IPS-NIHi7 (cell line): ENCODE results near the gene PHF20.
"Not testable (repeated sequence)": the region's sequence is repeated elsewhere in the genome, so short reads cannot be mapped to it uniquely, and the experiment has no call there.

Experiments
- DNase-seq: peaks from one replicate; pipeline ENCODE4 v3.0.0; 2012; ENCODE audit warnings: mixed read lengths; ENCODE audit errors: extremely low spot score

PHF20 gene

DNA sequence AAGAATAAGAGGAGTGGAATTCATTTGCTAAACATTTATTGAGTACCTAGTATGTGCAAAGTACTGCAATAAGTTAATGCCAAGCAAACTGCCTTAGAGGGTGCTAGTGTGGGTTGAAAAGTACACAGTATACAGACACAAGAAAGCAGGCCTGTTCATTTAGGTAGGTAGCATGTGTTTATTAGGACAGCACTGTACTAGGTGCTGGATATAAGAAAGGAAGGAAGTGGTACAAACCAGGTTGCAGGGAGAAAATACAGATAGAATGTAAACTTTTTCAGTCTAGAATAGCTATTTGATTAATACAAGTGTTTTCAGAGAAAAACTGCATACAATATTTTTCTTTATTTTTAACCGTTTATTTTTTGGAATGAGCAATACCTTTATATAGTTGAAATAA, 68.1 kb downstream of the PHF20 start:
- DNase-seq = no peak

DNA sequence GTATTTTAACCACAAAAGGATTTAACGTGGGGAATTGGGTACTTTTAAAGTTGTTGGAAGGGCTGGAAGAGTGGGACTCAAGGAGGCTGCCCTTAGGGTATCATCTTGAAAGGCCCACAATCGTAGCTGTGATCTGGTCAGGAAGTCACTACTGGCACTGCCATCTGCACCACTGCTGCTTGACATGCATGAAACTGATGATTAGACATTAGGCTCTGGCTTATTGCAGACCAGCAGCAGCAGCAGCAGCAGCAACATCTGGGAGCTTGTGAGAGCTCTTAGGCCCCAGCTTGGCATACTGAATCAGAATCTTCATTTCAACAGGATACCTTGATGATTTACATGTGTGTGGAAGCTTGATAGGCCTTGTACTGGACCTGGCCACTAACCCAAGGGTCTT, 68.6 kb downstream of the PHF20 start:
- no peak for DNase-seq

DNA sequence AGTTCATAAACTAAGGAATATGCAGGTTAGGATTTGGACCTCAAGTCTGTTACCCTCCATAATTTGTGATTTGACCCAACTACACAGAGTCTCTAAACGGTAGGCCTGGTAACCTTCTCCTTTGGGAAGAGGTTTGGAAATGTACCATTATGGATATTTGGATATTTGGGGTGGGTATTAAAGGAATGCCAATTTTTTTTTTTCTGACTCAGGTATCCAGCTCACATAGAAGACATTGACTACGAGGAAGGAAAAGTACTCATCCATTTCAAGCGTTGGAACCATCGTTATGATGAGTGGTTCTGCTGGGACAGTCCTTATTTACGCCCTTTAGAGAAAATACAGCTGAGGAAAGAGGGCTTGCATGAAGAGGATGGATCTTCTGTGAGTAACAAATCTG, 70.5 kb downstream of the PHF20 start:
- DNase-seq = no peak

DNA sequence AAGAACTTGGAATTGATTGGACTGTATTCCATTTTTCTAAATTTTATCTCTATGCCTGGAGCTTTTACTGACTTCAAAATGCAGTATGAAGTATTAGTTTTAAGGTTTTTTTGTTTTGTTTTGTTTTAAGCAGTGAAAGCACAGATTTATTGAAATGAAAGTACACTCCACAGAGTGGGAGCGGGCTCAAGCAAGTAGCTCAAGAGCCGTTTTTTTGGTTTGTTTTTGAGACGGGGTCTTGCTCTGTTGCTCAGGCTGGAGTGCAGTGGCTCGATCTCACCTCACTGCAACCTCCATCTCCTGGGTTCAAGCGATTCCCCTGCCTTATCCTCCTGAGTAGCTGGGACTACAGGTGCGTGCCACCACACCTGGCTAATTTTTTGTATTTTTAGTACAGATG, 72.1 kb downstream of the PHF20 start:
- DNase-seq = not testable (repeated sequence)

DNA sequence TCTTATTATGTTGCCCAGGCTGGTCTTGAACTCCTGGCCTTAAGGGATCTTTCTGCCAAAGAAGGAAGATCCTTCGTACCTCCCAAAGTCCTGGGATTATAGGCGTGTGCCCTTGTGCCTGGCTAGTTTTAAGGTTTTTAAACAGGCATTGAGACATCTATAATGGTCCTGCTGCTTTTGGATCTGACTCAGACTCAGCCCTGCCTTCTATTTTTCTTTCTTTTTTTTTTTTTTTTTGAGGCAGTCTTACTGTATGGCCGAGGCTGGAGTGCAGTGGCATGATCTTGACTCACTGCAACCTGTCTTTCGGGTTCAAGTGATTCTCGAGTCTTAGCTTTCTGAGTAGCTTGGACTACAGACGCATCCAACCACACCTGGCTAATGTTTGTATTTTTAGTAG, 73.7 kb downstream of the PHF20 start:
- no peak for DNase-seq

DNA sequence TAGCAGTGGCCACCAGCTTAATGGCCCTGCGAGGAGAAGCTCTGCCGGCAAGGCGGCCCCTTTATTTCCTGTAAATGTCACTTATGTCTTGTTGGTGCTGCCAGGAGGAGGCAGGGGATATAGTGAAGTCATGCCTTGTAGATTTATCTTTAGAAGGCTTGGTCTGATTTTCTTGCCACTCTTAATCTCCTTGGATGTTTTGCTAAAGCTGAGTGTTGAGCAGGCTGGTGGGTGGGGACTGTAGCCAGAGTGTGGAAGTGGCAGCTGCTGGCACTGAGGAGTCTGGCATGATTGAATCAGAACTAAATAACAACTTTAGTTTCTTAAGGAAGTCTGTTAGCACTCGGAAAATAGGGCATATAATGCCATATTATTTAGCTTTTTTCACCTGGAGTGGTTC, 77.9 kb downstream of the PHF20 start:
- DNase-seq = no peak

DNA sequence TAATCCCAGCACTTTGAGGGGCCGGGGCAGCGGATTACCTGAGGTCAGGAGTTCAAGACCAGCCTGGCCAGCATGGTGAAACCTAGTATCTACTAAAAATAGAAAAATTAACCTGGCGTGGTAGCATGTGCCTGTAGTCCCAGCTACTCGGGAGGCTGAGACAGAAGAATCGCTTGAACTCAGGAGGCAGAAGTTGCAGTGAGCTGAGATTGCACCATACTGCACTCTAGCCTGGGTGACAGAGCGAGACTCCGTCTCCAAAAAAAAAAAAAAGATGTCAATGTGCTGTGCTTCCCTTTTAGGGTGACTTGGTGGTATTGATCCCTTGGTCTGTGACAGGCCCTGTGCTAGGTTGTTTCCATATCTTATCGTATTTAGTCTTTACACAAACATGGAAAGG, 79.8 kb downstream of the PHF20 start:
- DNase-seq = not testable (repeated sequence)

DNA sequence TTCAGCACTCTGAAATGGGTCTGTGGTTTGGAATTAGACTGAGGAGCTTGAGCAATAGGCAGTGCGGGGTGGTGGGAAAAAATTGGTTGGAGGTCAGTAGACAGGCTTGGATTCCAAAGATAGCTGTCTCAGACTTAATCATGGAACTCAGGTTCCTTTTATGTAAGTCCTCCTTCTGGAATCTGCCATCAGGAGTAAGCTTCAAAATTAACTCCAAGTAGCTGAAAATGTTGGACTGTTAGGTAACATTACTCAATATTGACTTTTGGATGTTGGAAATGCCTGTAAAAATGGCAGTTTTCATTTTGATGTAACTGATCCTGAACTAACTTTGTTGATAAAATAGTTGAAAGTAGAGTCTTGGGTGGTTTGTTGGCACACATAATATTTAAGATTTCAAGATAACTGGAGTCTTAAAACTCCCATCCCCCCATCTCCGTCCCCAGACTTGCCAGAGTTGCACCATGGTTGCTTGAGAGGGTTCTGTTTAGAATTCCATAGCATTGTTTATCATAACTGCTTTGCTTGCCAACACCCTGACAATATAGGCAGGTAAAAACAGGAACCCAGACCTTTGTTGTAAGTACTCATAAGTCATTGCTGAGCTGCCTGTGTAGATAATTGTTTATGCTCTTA, 83.0 kb downstream of the PHF20 start:
- DNase-seq = no peak

DNA sequence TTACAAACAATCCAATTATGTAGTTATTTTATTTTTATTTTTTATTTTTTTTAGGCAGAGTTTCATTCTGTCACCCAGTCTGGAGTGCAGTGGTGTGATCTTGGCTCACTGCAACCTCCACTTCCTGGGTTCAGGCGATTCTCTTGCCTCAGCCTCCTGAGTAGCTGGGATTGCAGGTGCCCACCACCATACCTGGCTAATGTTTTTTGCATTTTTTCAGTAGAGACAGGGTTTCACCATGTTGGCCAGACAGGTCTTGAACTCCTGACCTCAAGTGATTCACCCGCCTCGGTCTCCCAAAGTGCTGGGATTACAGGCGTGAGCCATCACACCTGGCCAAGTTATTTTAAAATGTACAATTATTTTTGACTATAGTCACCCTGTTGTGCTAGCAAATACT, 83.8 kb downstream of the PHF20 start:
- DNase-seq = not testable (repeated sequence)

DNA sequence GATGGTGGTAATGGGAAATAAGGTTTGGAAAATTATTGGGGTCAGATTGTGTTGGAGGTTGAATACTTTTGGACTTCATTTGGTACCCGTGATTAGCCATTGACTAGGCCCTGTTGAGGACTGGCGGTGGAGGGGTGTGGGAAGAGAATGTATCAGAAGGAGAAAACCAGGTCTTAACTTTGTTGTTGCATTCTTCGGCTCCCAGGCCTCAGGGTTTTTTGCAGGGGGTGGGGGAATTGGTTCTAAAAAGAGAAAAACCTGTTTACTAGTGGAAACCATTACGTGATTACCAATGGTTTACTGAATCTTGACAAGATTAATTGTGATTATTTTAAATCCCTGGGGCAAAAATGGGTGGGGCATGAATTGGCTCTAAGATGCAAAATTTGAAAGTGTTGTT, 85.1 kb downstream of the PHF20 start:
- DNase-seq = no peak

DNA sequence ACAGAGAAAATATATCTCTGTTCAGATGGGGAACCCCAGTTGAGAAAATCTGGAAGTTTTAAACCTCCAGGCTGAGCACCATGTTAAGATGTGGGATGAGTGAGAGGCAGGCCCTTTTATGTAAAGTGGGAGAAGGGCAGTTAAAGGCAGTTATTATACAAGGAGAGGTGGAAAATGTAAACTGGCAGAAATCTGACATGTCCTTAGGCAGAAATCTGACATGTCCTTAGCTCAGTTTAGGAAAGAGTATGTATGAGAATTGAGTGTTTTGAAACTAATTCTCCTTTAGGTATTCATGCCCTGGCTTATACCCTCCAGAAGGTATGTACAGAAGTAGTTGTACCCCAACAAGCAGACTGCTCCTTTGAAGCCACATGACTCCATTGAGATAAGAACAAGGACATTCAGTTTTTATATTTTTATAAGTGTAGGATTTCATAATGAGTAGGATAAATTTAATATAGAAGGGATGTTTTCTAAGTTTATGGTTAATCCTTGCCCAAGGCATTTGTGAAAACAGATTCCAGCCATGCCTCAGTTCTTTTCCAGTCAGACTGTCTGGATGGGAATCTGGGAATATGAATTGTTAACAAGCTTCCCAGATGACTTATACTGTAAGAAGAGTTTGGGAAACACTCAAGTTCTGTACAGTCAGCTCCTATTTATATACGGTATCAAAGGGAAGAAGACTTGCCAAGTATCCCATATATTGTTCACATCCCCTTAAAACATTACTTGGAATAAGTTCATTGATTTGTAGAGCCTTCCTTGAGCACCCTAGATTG, 94.8 kb downstream of the PHF20 start:
- no peak for DNase-seq

DNA sequence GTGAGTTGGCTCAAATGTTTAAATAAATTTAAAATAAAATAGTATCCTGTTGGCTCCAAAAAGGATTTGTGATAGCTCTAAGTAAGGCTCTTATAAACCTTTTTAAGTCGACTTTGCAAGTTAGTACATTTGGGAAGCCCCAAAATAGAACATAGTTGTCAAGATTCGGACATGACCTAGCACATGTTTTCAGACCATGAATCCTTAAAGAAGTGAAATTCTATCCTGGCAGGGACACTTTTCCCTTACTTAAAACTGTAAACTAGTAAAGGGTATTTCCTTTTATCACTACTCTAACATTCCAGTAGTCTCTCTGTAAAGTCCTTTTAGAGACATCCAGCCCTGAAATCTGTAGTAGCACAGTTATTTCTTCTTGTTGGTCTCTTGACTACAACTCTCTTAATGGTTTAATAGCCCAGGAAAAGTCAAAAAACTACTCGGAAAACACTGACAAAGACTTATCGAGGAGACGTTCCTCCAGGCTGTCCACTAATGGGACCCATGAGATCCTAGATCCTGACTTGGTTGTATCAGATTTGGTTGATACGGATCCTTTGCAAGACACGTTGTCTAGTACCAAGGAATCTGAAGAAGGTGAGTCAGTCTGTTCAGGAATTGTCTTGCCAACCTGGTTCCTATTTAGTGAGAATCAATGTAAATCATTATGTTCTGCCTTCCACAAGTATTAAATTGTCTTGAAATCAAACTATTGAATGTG, 98.9 kb downstream of the PHF20 start:
- no peak for DNase-seq

DNA sequence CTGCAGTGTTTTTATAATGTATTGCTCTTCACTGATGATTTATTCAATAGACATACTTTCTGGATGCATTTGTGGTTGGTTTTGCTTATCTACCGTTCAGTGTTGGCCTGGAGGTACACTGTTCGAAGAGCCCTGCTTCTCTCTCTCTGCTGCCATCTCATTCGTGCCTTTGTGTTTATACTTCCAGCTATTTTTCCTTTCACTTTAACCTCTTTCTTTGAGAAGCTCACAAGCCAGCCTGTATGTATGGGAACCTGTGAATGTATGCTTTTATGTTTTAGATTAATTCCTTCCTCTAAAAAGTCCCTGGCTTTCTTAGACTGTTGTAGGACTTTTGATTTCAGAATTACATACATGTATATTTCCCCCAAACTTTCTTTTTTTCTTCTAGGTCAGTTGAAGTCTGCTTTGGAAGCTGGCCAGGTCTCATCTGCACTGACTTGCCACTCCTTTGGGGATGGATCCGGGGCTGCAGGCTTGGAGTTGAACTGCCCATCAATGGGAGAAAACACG, 99.5 kb downstream of the PHF20 start:
- no peak for DNase-seq

DNA sequence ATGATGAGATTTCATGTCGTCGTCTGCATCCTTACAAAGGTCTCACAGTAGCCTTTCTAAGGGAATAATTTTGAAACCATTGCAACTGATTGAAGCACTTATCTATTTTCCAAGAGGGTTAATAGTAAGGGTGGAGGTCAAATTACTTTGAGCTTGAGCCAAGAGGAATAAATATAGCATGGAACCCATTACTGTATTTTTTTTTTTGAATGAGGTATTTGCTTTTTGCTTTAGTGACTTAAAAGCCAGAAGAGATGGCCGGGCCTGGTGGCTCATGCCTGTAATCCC, 104.2 kb downstream of the PHF20 start:
- DNase-seq = no peak

DNA sequence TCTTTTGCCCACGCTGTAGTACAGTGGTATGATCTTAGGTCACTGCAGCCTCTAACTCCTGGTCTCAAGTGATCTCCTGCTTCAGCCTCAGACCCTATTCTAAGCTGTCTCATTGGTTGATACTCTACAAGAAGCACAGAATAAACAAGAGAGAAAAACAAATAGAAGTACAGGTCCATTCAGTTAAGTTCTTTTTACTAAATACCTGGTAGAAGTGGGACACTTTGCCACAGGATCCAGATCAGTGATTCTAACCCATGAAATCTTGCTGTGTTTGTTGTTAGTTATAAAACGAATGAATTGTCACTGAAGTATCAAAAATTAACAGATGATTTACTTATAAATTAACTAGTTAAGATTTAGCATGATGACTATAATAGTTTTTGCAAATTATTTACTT, 105.8 kb downstream of the PHF20 start:
- DNase-seq = no peak

DNA sequence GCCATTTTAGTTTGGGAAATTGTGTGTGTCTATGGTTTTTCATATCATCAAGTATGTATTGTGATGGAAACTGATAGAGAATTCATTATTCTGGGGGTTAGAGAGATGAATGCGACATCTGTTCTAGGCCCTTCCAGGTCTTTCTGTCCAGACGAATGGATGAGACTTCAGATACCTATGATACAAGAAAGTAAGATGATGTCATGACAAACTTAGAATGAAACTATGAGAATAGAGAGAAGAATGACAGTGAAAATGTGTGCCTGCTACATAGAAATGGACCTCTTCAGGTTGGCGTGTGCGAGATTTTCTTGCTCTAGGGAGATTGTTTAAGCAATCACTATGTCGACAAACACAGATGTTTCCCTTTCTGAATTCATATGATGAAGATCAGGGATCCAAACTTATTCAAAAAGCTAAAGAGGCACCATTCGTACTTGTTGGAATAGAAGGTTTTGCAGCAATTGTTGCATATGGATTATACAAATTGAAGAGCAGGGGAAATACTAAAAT, 106.4 kb downstream of the PHF20 start:
- DNase-seq = no peak

DNA sequence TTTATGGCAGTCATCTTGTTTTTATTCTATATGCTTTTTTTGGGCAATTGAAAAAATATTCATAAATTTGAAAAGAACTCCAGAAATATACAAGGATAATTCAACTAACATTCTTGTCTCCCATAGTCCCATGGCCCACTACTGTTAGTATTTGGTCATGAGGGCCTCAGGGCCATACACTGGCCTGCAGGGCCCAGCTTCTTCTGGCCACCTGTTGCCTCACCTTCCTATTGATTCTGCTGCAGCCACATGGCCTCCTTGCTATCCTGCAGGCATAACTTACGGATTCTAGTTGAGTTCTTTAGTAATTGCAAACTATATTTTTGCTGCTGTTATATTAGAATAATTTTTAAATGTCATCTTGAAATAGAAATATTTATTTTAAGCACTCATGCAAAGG, 109.9 kb downstream of the PHF20 start:
- no peak for DNase-seq

DNA sequence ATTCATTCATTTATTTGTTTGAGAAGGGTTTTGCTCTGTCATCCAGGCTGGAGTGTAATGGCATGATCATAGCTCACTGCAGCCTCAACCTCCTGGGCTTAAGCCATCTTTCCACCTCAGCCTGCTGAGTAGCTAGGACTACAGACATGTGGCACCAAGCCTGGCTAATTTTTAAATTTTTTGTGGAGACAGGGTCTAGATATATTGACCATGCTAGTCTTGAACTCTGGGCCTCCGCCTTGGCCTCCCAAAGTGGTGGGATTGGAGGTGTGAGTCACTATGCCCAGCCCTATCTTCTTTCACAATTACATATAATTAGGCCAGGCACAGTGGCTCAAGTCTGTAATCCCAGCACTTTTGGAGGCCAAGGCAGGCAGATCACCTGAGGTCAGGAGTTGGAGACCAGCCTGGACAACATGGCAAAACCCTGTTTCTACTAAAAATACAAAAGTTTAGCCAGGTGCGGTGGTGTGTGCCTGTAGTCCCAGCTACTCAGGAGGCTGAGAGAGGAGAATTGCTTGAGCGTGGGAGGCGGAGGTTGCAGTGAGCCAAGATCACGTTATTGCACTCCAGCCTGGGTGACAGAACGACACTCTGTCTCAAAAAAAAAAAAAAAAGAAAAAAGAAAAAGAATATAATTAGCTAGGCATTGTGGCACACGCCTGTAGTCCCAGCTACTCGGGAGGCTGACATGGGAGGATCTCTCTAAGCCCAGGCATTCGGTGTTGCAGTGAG, 110.8 kb downstream of the PHF20 start:
- not testable (repeated sequence) for DNase-seq

DNA sequence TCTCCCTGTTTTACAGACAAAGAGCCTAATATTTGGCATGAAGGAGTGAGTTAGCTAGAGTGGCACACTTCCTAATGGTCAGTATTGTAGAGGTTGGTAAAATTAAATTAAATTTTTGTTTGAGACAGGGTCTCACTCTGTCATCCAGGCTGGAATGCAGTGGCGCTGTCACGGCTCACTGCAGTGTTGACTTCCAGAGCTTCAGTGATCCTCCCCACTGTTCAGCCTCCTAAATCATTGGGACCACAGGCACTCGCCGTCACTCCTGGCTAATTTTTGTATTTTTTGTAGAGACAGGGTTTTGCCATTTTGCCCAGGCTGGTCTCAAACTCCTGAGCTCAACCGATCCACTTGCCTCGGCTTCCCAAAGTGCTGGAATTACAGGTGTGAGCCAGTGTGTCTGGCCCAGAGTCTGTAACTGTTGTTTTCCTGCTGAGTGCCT, 111.5 kb downstream of the PHF20 start:
- no peak for DNase-seq

DNA sequence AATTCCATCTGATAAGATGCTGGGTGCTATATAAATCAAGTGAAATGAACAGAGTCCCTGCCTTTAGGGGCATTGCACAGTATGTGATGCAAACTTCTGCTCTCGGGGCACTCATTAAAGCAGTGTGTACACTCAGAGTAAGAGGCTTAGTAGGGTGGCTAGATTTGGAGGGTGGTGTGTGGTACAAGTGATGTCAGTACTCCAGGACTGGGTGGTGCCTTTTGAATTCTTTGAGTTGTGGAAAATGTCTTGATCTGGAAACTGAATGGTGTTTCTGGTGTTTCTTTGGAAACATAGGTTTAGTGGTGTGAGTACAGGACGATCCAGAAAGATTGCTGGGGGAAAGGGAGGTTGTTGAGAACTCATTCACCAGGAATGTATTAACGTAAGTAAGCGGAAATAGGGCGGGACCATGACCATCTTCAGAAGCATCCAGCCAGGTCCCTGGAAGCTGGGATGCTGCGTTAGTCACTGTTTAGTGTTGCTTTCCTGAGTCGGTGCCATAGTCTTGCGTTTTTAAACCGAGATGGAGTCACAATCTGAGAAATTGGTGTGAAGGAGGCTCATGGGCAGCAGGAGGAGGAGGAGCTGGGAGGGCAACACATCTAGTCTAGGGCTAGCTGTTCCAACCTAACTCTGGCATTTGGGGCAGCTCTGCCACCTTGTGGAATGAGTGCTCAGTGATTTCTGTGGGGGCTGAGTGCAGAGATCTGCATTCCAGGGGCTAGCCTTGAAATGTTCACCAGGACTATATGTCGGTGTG, 112.1 kb downstream of the PHF20 start:
- DNase-seq = peak; percentile 85

DNA sequence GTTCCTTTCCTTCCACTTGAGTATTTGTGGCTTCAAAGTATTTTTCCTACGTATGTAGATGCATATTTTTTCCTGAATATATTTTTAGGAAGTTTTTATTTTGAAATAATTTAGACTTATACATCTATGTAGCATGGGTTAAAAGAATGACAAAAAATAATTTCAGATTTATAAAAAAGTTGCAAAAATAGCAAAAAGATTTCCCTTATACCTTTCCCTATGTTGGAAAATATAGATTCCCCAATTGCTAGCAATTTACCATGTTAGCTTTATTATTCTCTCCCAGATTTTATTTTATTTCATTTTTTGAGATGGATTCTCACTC, 112.7 kb downstream of the PHF20 start:
- no peak for DNase-seq
